Tibial nerve (tissue), 3 donors: ENCODE measurements around the gene CXCR6.

Experiments
- CTCF ChIP-seq, 5 experiments: fragments of 200-600 bp in 3 of 5; fragments of 450-650 bp in 2 of 5; sonication (generic) in 3 of 5; IDR thresholded peaks; one replicate each; pipeline ENCODE4 v1.5.1; 2016 to 2019; ENCODE audit warnings: antibody characterized with exemption in 5 of 5, mild to moderate bottlenecking in 3 of 5, moderate library complexity in 2 of 5
- POLR2A ChIP-seq, 2 donors: fragments of 450-650 bp; IDR thresholded peaks; one replicate each; pipeline ENCODE4 v1.6.1; 2017; ENCODE audit warnings: antibody characterized with exemption in 2 of 2, mild to moderate bottlenecking in 2 of 2, moderate library complexity in 2 of 2

GRCh38 chr3:45952456-45952855 is 9.2 kb downstream of the CXCR6 start:
- no peak for TF ChIP-seq CTCF (IDR thresholded peaks at IDR 0.05)
- no peak for TF ChIP-seq POLR2A (IDR thresholded peaks at IDR 0.05)
